ENCODE results near the gene PAX2. TPM values are rescaled to one million over a fixed set of nuclear protein-coding genes. Genes with fewer than 3 reads are reported as not detected.

The PAX2 gene
- total RNA-seq, 1 experiment from 2014 or later, result not detected

DNA sequence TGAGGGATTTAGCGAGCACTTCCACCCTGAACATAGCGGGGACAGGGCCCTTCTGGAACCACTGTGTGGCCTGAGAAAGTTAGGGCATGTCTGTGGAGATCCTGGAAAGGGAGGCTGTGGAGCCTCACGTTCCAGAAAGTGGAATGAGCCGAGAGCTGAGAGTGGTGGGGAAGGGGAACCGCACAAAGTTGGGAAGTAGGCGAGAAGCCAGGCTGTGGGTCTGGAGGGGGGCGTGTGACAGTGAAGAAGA is 10.4 kb upstream of the PAX2 start:
- Mint-ChIP-seq H3K27me3 (ENCODE audit: low read depth) (peaks cover 100% of the 10 kb centered on the region), H3K36me3 (ENCODE audit: insufficient read depth in 1 of 3, low read depth in 3 of 3) (no peaks in the 10 kb centered on the region; a peak in 1 of 7 replicates), H3K9me3 (peaks cover 0 to 10% of the 10 kb centered on the region in 2 experiments; a peak in 2 of 5 replicates), H3K27ac (no peak overlapping the region), H3K4me3 (peak overlapping the region in 1 of 2 experiments; percentile 63; a peak in 3 of 5 replicates), H3K4me1 (peaks cover 29 to 56% of the 10 kb centered on the region in 2 experiments)
- no peaks in the 10 kb centered on the region for H3K79me1 ChIP-seq (ENCODE audit: insufficient read depth, low read depth, low read length, poor library complexity, severe bottlenecking)
- no peak overlapping the region for H2BK15ac ChIP-seq (ENCODE audit: low read depth, low read length)
- no peak overlapping the region for H3K4me2 ChIP-seq (ENCODE audit: insufficient read depth, insufficient read length, low read length)
- TF ChIP-seq, protein P1, sequence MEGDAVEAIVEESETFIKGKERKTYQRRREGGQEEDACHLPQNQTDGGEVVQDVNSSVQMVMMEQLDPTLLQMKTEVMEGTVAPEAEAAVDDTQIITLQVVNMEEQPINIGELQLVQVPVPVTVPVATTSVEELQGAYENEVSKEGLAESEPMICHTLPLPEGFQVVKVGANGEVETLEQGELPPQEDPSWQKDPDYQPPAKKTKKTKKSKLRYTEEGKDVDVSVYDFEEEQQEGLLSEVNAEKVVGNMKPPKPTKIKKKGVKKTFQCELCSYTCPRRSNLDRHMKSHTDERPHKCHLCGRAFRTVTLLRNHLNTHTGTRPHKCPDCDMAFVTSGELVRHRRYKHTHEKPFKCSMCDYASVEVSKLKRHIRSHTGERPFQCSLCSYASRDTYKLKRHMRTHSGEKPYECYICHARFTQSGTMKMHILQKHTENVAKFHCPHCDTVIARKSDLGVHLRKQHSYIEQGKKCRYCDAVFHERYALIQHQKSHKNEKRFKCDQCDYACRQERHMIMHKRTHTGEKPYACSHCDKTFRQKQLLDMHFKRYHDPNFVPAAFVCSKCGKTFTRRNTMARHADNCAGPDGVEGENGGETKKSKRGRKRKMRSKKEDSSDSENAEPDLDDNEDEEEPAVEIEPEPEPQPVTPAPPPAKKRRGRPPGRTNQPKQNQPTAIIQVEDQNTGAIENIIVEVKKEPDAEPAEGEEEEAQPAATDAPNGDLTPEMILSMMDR (conservative IDR thresholded peaks at IDR 0.05), result no peak
- H3K23ac ChIP-seq (ENCODE audit: insufficient read length, low read depth, low read length), result no peak overlapping the region
- H3K27me3 ChIP-seq (ENCODE audit: insufficient read depth, low read length), result peaks cover 99% of the 10 kb centered on the region
- WGBS (ENCODE audit: extremely low coverage, insufficient read length, low lambda C conversion rate), result no CpG with 5 or more reads among the region's 7 CpGs
- H2BK20ac ChIP-seq (ENCODE audit: low read depth, low read length, poor library complexity, severe bottlenecking), result no peak overlapping the region
- no peaks in the 10 kb centered on the region for H3K4me1 ChIP-seq (ENCODE audit: insufficient read depth, low read length)
- no peak overlapping the region for H3K56ac ChIP-seq (ENCODE audit: insufficient read length, low read depth, low read length)
- no peak overlapping the region for H2BK12ac ChIP-seq (ENCODE audit: insufficient read length, low read depth, low read length)
- H2AK5ac ChIP-seq (ENCODE audit: insufficient read length, low read length), result no peak overlapping the region
- no peak overlapping the region for H4K8ac ChIP-seq (replicated peaks; ENCODE audit: insufficient read length, low read depth, low read length)
- no peak overlapping the region for H3T11ph ChIP-seq (ENCODE audit: low read length)
- no peak overlapping the region for H3K18ac ChIP-seq (ENCODE audit: insufficient read length, low read depth, low read length)
- H4K5ac ChIP-seq (ENCODE audit: insufficient read length, low read depth, low read length), result no peak overlapping the region
- H2AFZ ChIP-seq (ENCODE audit: low read length), result no peak overlapping the region
- H3K9me3 ChIP-seq (ENCODE audit: control insufficient read depth, low read depth, low read length), result no peaks in the 10 kb centered on the region
- no peak overlapping the region; the same call in 1 of the 2 replicates for H3K14ac ChIP-seq (ENCODE audit: insufficient read depth, low read length)
- no peak overlapping the region for H2BK5ac ChIP-seq (ENCODE audit: insufficient read length, low read length)
- H3K23me2 ChIP-seq (ENCODE audit: insufficient read length, low read depth, low read length, poor library complexity, severe bottlenecking), result no peaks in the 10 kb centered on the region
- no peak overlapping the region for H4K91ac ChIP-seq (ENCODE audit: insufficient read length, low read depth, low read length)
- no peaks in the 10 kb centered on the region for H4K20me1 ChIP-seq (ENCODE audit: control insufficient read depth, insufficient read depth, insufficient read length)
- no peak overlapping the region for H3K4ac ChIP-seq (ENCODE audit: low read depth, low read length)
- H3K9ac ChIP-seq (ENCODE audit: extremely low read depth, insufficient read length, low read length), result no peak overlapping the region
- H2BK120ac ChIP-seq (ENCODE audit: low read depth, low read length, poor library complexity, severe bottlenecking), result no peak overlapping the region
- H3K27ac ChIP-seq (ENCODE audit: insufficient read length, low read depth, low read length), result no peak overlapping the region
- DNase-seq, result no peak
- no peaks in the 10 kb centered on the region for H3K79me2 ChIP-seq (ENCODE audit: insufficient read depth, low read length)
